Osteocyte (in vitro differentiated cells): ENCODE data around the gene TOP1. TPM values are rescaled to one million over a fixed set of nuclear protein-coding genes. Genes with fewer than 3 reads are reported as not detected.
A peak's percentile ranks its signal among the peaks of the same experiment; 100 is the strongest.

ENCODE experiments used
- DNase-seq: peaks from one replicate; pipeline ENCODE4 v3.0.0; 2021; ENCODE audit warnings: mixed read lengths; ENCODE audit not compliant: unreplicated experiment; ENCODE audit errors: extremely low spot score
- H3K27ac Mint-ChIP-seq: one replicate; pipeline ENCODE4 v1.8.0; 2021; ENCODE audit warnings: mild to moderate bottlenecking, mixed read lengths; ENCODE audit not compliant: unreplicated experiment
- H3K27me3 Mint-ChIP-seq: one replicate; pipeline ENCODE4 v1.8.0; 2021; ENCODE audit warnings: mixed read lengths; ENCODE audit not compliant: unreplicated experiment
- H3K36me3 Mint-ChIP-seq: one replicate; pipeline ENCODE4 v1.8.0; 2021; ENCODE audit warnings: mixed read lengths; ENCODE audit not compliant: unreplicated experiment
- H3K4me1 Mint-ChIP-seq: one replicate; pipeline ENCODE4 v1.8.0; 2021; ENCODE audit warnings: mixed read lengths; ENCODE audit not compliant: unreplicated experiment
- H3K4me3 Mint-ChIP-seq: one replicate; pipeline ENCODE4 v1.8.0; 2021; ENCODE audit warnings: mild to moderate bottlenecking, moderate library complexity, mixed read lengths; ENCODE audit not compliant: unreplicated experiment
- H3K9me3 Mint-ChIP-seq: one replicate; pipeline ENCODE4 v1.8.0; 2021; ENCODE audit warnings: mixed read lengths; ENCODE audit not compliant: unreplicated experiment
- total RNA-seq: library from RNA; stranded (reverse); gene quantifications from 2 replicates; pipeline ENCODE4 v1.2.1, GENCODE V29; 2021
- TF ChIP-seq, protein P1 (sequence below): fragments of 200-600 bp; sonication (generic); IDR thresholded peaks from 2 replicates; pipeline ENCODE4 v1.5.0; 2021; ENCODE audit warnings: antibody characterized with exemption, mild to moderate bottlenecking, moderate library complexity

The TOP1 gene
- total RNA-seq, 1 donor from 2014 or later: 51.1 TPM

DNA sequence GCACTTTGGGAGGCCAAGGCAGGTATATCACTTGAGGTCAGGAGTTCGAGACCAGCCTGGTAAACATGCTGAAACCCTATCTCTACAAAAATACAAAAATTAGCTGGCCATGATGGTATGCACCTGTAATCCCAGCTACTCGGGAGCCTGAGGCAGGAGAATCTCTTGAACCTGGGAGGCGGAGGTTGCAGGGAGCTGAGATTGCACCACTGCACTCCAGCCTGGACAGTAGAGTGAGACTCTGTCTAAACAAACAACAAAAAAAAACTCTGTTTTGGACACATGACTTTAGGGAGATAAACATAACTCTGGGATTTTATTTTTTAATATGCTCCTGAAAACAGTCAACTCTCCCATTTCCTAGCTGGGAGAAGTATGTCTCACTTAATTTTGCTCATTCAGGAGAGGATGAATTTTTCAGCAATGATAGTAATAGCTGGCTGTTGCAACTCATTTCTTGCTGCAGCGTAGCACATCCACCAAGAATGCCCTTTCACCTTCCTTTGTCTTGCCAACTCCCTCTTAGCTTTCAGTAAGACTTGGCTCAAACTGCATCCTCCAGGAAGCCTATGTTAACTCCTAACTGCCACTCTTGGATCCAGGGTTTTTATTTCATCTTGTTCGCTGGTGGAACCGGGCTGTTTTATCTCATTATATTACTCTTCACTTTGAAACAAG is 24.3 kb downstream of the TOP1 start:
- no peak for DNase-seq
- Mint-ChIP-seq H3K27ac (peak overlapping the region; percentile 66), H3K9me3 (no peaks in the 10 kb centered on the region), H3K4me3 (no peak overlapping the region), H3K4me1 (peaks cover 83% of the 10 kb centered on the region), H3K27me3 (no peaks in the 10 kb centered on the region), H3K36me3 (no peaks in the 10 kb centered on the region)
- TF ChIP-seq, protein P1, sequence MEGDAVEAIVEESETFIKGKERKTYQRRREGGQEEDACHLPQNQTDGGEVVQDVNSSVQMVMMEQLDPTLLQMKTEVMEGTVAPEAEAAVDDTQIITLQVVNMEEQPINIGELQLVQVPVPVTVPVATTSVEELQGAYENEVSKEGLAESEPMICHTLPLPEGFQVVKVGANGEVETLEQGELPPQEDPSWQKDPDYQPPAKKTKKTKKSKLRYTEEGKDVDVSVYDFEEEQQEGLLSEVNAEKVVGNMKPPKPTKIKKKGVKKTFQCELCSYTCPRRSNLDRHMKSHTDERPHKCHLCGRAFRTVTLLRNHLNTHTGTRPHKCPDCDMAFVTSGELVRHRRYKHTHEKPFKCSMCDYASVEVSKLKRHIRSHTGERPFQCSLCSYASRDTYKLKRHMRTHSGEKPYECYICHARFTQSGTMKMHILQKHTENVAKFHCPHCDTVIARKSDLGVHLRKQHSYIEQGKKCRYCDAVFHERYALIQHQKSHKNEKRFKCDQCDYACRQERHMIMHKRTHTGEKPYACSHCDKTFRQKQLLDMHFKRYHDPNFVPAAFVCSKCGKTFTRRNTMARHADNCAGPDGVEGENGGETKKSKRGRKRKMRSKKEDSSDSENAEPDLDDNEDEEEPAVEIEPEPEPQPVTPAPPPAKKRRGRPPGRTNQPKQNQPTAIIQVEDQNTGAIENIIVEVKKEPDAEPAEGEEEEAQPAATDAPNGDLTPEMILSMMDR: no peak

- TF ChIP-seq, protein P1: no peak
Measured at GRCh38 chr20:41054070-41054846, 25.6 kb downstream of the TOP1 start.

DNA sequence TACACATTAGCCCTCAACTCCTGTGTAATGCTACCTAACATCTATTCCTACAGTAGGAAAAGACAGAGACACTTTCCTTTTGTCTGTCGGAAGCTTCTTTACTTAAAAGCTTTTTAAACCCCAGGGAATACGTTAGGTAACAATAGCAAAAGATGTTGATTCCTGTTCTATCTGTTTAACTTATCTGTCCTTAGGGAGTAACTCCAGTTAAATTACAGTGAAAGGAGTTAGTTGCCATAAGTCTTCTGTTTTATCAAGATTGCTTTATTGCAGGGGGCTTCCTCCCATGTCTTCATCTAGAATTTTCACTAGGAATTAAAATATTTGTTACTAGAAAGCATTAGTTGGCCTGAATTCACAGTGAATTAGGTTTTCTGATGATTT is 26.2 kb downstream of the TOP1 start:
- Mint-ChIP-seq H3K4me1 (peaks cover 76% of the 10 kb centered on the region), H3K9me3 (no peaks in the 10 kb centered on the region)
- TF ChIP-seq, protein P1: no peak

More at GRCh38 chr20:41054070-41054846, 25.6 kb downstream of the TOP1 start:
- Mint-ChIP-seq H3K27ac (no peak overlapping the region), H3K9me3 (no peaks in the 10 kb centered on the region), H3K4me3 (no peak overlapping the region), H3K4me1 (peaks cover 80% of the 10 kb centered on the region), H3K27me3 (no peaks in the 10 kb centered on the region), H3K36me3 (no peaks in the 10 kb centered on the region)
- no peak for DNase-seq

GRCh38 chr20:41055679-41056078 is 27.1 kb downstream of the TOP1 start:
- peaks cover 2% of the 10 kb centered on the region for H3K36me3 Mint-ChIP-seq
- H3K27ac Mint-ChIP-seq: peak overlapping the region; percentile 73
- H3K4me1 Mint-ChIP-seq: peaks cover 70% of the 10 kb centered on the region
- TF ChIP-seq, protein P1: no peak
- H3K4me3 Mint-ChIP-seq: no peak overlapping the region
- H3K9me3 Mint-ChIP-seq: no peaks in the 10 kb centered on the region
- DNase-seq: no peak
- H3K27me3 Mint-ChIP-seq: no peaks in the 10 kb centered on the region

More for the DNA sequence above, 26.2 kb downstream of the TOP1 start:
- peaks cover 2% of the 10 kb centered on the region for H3K36me3 Mint-ChIP-seq
- H3K27ac Mint-ChIP-seq: peak overlapping the region; percentile 73
- DNase-seq: no peak
- H3K4me3 Mint-ChIP-seq: no peak overlapping the region
- H3K27me3 Mint-ChIP-seq: no peaks in the 10 kb centered on the region

- no peak overlapping the region for H3K4me3 Mint-ChIP-seq
- H3K9me3 Mint-ChIP-seq: peaks cover 2% of the 10 kb centered on the region
- no peaks in the 10 kb centered on the region for H3K27me3 Mint-ChIP-seq
- peak overlapping the region; percentile 31 for H3K27ac Mint-ChIP-seq
- no peak for DNase-seq
- TF ChIP-seq, protein P1: no peak
- H3K4me1 Mint-ChIP-seq: peaks cover 47% of the 10 kb centered on the region
- H3K36me3 Mint-ChIP-seq: peaks cover 13% of the 10 kb centered on the region
Measured at GRCh38 chr20:41057999-41058673, 29.5 kb downstream of the TOP1 start.
